Activated T-cell treated with anti-CD3 and anti-CD28 coated beads, Interleukin-2, amount 50 U/mL, for 72 hours (primary cell): ENCODE measurements around the gene DDR2. TPM values are rescaled to one million over a fixed set of nuclear protein-coding genes. Genes with fewer than 3 reads are reported as not detected.

Source experiments
- ATAC-seq, 2 donors: fragments of 150-1000 bp; cut with Tn5 transposase; replicated peaks in 1 of 2; 2 replicates each; pipeline ENCODE4 v1.10.0; 2021; ENCODE audit warnings: moderate library complexity in 2 of 2, mild to moderate bottlenecking in 1 of 2
- DNase-seq, 2 donors: peaks; one replicate each; pipeline ENCODE4 v3.0.0; 2021 to 2022; ENCODE audit warnings: mixed read lengths in 1 of 2
- H3K27ac Mint-ChIP-seq: one replicate; pipeline ENCODE4 v1.8.0; 2022; ENCODE audit warnings: mild to moderate bottlenecking, moderate library complexity, mixed read lengths
- H3K27me3 Mint-ChIP-seq: one replicate; pipeline ENCODE4 v1.8.0; 2022; ENCODE audit warnings: low read depth, mixed read lengths
- H3K36me3 Mint-ChIP-seq, 2 donors: one replicate each; pipeline ENCODE4 v1.8.0; 2022; ENCODE audit warnings: mixed read lengths in 2 of 2, mild to moderate bottlenecking in 1 of 2; ENCODE audit not compliant: insufficient read depth in 2 of 2
- H3K4me1 Mint-ChIP-seq: one replicate; pipeline ENCODE4 v1.8.0; 2022; ENCODE audit warnings: low read depth, mixed read lengths
- H3K4me3 Mint-ChIP-seq, 2 donors: one replicate each; pipeline ENCODE4 v1.8.0; 2022; ENCODE audit warnings: mild to moderate bottlenecking in 2 of 2, mixed read lengths in 2 of 2, moderate library complexity in 2 of 2
- H3K9me3 Mint-ChIP-seq, 2 donors: one replicate each; pipeline ENCODE4 v1.8.0; 2022; ENCODE audit warnings: mixed read lengths in 2 of 2
- total RNA-seq, 2 donors: library from RNA; stranded (reverse); gene quantifications; one replicate each; pipeline ENCODE4 v1.2.3, GENCODE V29; 2022

The DDR2 gene
- total RNA-seq, 2 donors from 2014 or later = 0.17 to 0.25 TPM

DNA sequence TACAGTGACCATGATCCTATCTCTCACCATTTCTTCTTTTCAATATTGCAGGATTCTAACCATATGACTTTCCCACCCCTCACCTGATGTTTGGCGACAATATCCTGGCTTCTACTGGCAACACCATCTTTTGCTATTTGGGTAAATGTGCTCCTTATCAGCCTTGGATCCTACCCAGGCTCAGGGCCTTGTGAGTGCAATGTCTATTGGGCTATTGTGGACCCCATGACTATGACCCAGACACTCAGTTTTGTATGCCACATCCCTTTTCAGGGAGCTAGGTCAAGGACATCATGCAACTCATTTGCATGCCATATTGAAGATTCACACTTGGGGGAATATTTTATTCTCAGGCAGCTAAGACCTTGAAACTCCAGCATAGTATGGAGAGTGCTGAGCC is 67.9 kb downstream of the DDR2 start:
- ATAC-seq (no peak), DNase-seq (no peak)
- peaks cover 6% of the 10 kb centered on the region for H3K27me3 Mint-ChIP-seq
- H3K9me3 Mint-ChIP-seq = no peaks in the 10 kb centered on the region
- no peaks in the 10 kb centered on the region for H3K36me3 Mint-ChIP-seq
- H3K27ac Mint-ChIP-seq = no peak overlapping the region
- no peak overlapping the region for H3K4me3 Mint-ChIP-seq
- no peaks in the 10 kb centered on the region for H3K4me1 Mint-ChIP-seq

DNA sequence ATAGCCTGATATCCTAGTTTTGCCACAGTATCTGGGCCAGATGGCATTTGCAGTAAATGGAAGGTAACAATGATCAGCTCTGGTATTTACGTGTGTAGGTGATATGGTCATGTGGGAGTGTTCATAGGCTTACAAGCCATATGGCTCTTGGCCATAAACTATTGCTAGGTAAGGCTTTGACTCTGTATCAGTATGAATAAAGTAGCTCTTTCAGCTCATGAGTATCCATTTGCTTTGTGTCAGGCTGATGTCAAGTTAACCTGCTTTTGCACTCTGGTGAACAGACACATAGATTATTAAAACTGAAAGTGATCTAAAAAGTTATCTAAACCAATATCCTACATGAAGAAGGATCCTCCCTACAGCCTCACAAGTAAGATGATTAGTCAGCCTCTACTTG is 69.0 kb downstream of the DDR2 start:
- H3K27me3 Mint-ChIP-seq = peaks cover 6% of the 10 kb centered on the region
- ATAC-seq = peak; percentile 60 to 80
- no peak for DNase-seq
- no peaks in the 10 kb centered on the region for H3K4me1 Mint-ChIP-seq
- no peak overlapping the region for H3K27ac Mint-ChIP-seq
- H3K9me3 Mint-ChIP-seq = no peaks in the 10 kb centered on the region
- no peak overlapping the region for H3K4me3 Mint-ChIP-seq
- H3K36me3 Mint-ChIP-seq = no peaks in the 10 kb centered on the region

GRCh38 chr1:162702628-162703027 is 70.4 kb downstream of the DDR2 start:
- Mint-ChIP-seq H3K9me3 (no peaks in the 10 kb centered on the region), H3K36me3 (no peaks in the 10 kb centered on the region), H3K4me3 (no peak overlapping the region), H3K27me3 (no peaks in the 10 kb centered on the region), H3K27ac (no peak overlapping the region), H3K4me1 (no peaks in the 10 kb centered on the region)
- no peak for DNase-seq
- no peak for ATAC-seq

- no peaks in the 10 kb centered on the region for H3K36me3 Mint-ChIP-seq
- H3K9me3 Mint-ChIP-seq = no peaks in the 10 kb centered on the region
- ATAC-seq (no peak), DNase-seq (no peak)
- no peaks in the 10 kb centered on the region for H3K4me1 Mint-ChIP-seq
- no peaks in the 10 kb centered on the region for H3K27me3 Mint-ChIP-seq
- H3K27ac Mint-ChIP-seq = no peak overlapping the region
- no peak overlapping the region for H3K4me3 Mint-ChIP-seq
These were observed 71.4 kb downstream of the DDR2 start for GRCh38 chr1:162703708-162704107.

DNA sequence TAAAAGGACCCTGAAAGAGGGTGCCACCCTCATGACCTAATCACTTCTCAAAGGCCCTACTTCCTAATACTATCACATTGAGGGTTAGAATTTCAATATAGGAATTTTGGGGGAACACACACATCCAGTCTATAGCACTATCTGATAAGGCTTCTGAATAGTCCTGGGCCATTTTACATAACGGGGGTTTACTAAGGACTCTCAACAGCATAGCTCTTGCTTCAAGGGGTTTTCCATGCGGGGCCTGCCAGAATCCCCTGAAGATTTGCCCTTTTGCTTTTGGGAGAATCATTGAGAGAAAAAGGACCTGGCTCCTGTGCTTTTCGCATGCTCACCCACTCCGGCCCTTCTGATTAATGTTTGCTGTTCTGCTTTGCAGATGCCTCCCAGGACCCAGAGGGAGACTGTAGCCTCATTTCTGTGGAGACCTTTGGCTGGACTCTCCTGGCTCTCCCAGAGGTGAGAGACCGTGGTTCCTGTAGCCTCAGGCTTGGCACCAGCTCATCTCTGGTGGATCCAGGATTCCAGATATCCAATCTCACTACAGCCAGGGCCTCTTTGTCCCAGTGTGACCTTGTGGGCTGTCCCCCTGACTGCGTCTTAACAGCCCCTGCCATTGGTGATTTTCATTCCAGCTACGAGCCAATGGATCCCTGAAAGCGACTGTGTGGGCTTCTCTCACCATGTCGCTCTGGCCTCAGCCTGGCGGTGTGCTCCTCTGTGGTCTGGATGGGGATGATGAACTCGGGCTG is 72.6 kb downstream of the DDR2 start:
- Mint-ChIP-seq H3K27me3 (no peaks in the 10 kb centered on the region), H3K36me3 (no peaks in the 10 kb centered on the region), H3K4me1 (no peaks in the 10 kb centered on the region), H3K27ac (no peak overlapping the region), H3K4me3 (no peak overlapping the region), H3K9me3 (no peaks in the 10 kb centered on the region)
- no peak for ATAC-seq
- DNase-seq = no peak

GRCh38 chr1:162706003-162706402 is 73.7 kb downstream of the DDR2 start:
- H3K4me1 Mint-ChIP-seq = no peaks in the 10 kb centered on the region
- H3K9me3 Mint-ChIP-seq = no peaks in the 10 kb centered on the region
- ATAC-seq = no peak
- DNase-seq = no peak
- no peaks in the 10 kb centered on the region for H3K27me3 Mint-ChIP-seq
- no peak overlapping the region for H3K27ac Mint-ChIP-seq
- no peaks in the 10 kb centered on the region for H3K36me3 Mint-ChIP-seq
- H3K4me3 Mint-ChIP-seq = no peak overlapping the region

- Mint-ChIP-seq H3K27ac (no peak overlapping the region), H3K4me3 (no peak overlapping the region)
- no peak for DNase-seq
These were observed 74.3 kb downstream of the DDR2 start for GRCh38 chr1:162706606-162707005.

DNA sequence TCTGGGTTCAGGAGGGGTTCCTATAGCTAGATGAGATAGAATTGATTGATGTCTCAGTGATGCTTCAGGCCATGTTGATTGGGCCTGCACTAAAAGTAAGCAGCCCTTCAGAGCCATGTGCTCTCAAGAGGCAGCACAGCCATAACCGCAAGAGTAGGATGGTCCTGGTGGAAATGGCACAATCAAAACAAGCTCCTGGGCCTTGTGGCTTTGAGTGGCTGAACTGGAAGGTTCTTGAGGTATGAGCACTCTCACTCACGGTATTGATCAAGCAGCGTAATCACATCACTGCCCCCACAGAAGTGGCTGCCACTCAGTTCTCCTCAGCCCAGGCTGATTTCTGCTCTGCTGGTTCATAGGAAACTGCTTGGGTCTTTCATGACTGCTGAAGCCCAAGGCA is 76.0 kb downstream of the DDR2 start:
- Mint-ChIP-seq H3K27ac (no peak overlapping the region), H3K9me3 (no peaks in the 10 kb centered on the region), H3K4me1 (no peaks in the 10 kb centered on the region), H3K4me3 (no peak overlapping the region), H3K36me3 (no peaks in the 10 kb centered on the region), H3K27me3 (no peaks in the 10 kb centered on the region)
- ATAC-seq = no peak
- no peak for DNase-seq

More at GRCh38 chr1:162706606-162707005, 74.3 kb downstream of the DDR2 start:
- Mint-ChIP-seq H3K4me1 (no peaks in the 10 kb centered on the region), H3K36me3 (no peaks in the 10 kb centered on the region), H3K27me3 (no peaks in the 10 kb centered on the region), H3K9me3 (no peaks in the 10 kb centered on the region)
- no peak for ATAC-seq

DNA sequence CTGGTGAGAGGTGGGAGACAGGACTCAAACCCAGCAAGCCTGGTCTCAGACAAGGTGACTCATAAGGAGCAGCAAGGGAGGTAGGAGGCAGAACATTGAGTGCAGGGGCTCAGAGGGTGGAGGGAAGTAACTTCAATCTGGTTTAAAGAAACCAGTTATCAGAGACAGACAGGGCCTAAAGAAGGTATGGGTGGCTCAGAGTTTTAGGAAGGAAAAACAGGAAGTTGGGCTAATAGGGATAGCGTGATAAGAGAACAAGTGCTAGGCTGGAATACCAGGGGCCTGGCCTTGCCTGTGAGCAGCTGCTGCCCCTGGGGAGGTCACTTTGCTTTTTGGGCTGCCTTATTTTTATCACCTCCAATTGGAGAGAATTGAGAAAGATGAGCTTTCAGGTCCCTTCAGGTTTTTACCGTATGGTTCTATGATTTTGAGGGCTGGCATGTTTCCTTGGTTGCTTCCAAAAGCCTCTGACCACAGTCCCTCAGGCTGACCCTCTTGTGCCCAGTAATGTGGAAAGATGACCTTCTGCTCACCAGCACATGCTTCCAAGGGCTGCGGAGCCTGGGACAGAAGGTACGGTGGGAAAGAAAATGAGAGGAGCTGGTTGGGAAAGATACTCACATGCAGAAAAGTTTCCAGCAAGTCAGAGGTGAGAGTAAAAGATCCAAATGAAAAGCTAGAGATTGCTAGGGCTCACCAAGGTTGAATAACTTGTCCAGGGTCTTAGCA is 77.0 kb downstream of the DDR2 start:
- no peak overlapping the region for H3K4me3 Mint-ChIP-seq
- ATAC-seq (no peak), DNase-seq (no peak)
- H3K4me1 Mint-ChIP-seq = no peaks in the 10 kb centered on the region
- H3K9me3 Mint-ChIP-seq = no peaks in the 10 kb centered on the region
- peaks cover 2% of the 10 kb centered on the region for H3K27me3 Mint-ChIP-seq
- H3K27ac Mint-ChIP-seq = no peak overlapping the region
- no peaks in the 10 kb centered on the region for H3K36me3 Mint-ChIP-seq

GRCh38 chr1:162709870-162710269 is 77.6 kb downstream of the DDR2 start:
- no peaks in the 10 kb centered on the region for H3K9me3 Mint-ChIP-seq
- no peak for DNase-seq
- H3K4me1 Mint-ChIP-seq = no peaks in the 10 kb centered on the region
- H3K27me3 Mint-ChIP-seq = peaks cover 8% of the 10 kb centered on the region
- no peaks in the 10 kb centered on the region for H3K36me3 Mint-ChIP-seq
- no peak overlapping the region for H3K27ac Mint-ChIP-seq
- H3K4me3 Mint-ChIP-seq = no peak overlapping the region
- no peak for ATAC-seq

GRCh38 chr1:162710345-162710744 is 78.1 kb downstream of the DDR2 start:
- DNase-seq (no peak), ATAC-seq (no peak)
- no peak overlapping the region for H3K4me3 Mint-ChIP-seq
- no peaks in the 10 kb centered on the region for H3K9me3 Mint-ChIP-seq
- H3K27ac Mint-ChIP-seq = no peak overlapping the region
- peaks cover 13% of the 10 kb centered on the region for H3K27me3 Mint-ChIP-seq
- H3K36me3 Mint-ChIP-seq = no peaks in the 10 kb centered on the region
- H3K4me1 Mint-ChIP-seq = no peaks in the 10 kb centered on the region

DNA sequence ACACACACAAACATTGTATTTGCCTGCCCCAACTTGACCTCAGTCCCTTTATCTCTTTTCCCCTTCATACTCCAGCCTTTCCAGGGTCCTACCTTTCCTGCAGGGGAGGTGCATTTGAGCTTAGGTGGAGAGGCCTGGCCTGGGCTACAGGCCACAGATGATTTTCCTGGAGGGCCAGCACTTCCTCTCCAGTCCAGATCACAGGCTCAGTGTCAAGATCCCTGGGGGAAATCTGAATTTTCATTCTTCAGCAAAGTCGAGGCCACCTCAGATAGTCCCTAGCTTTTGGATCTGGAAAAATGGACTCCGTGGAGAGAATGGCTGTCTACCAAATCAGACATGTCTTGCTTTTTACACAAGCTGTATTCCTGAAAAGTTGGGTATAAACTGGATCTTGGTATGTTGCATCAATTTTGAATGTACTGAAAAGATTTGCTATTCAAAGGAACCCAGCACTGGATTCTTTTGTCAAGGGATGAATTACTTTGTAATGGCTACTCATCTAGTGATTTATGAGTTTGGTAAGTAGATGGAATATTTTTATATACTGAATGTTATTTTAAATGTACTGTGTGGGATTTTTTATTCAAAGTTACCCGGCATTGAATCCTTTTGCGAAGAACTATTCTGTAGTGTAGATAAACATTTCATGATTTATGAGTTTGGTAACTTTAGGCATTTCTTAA is 78.7 kb downstream of the DDR2 start:
- DNase-seq (no peak), ATAC-seq (no peak)
- Mint-ChIP-seq H3K27ac (no peak overlapping the region), H3K9me3 (no peaks in the 10 kb centered on the region), H3K36me3 (no peaks in the 10 kb centered on the region), H3K4me3 (no peak overlapping the region), H3K27me3 (peaks cover 19% of the 10 kb centered on the region), H3K4me1 (no peaks in the 10 kb centered on the region)

DNA sequence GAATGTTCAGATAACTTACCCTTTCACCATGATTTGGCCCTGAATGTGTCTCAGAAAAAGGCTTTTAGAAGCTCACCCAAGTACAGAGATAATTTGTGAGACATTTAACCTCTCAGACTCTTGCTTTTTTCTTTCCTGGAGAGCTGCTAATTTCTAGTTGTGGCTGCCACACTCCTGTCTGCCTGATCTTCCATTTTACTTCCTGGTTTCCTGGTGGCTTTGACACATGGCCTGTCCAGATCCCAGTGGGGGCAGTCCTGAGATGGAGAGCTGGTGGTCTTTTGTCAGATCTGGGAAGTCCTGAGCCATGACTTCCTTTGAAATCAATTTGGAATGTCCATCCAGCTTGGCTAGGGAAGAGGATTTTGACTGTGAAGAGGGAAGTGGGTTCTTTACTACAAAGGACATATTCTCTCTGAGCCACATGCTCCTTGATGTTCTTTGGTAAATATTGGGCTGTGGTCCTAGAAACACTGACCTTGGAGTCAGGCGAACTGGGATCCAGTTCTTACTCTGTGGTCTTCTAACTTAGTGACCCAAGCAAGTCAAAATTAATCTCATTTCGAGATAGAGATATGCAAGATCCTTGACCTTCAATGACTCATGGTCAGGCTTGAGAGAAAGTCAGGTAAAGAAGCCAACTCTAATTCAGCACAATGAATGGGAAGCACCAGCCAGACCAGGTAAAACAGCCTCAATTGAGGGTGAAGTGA is 80.2 kb downstream of the DDR2 start:
- DNase-seq (no peak), ATAC-seq (no peak)
- no peak overlapping the region for H3K4me3 Mint-ChIP-seq
- H3K27ac Mint-ChIP-seq = no peak overlapping the region
- H3K9me3 Mint-ChIP-seq = no peaks in the 10 kb centered on the region
- no peaks in the 10 kb centered on the region for H3K36me3 Mint-ChIP-seq
- H3K4me1 Mint-ChIP-seq = peaks cover 3% of the 10 kb centered on the region
- H3K27me3 Mint-ChIP-seq = peaks cover 21% of the 10 kb centered on the region
